GM12872 (cell line): ENCODE measurements around the gene VIPR2.

Experiments
- CTCF ChIP-seq: IDR thresholded peaks from 3 replicates; pipeline ENCODE4 v1.5.1; 2011; ENCODE audit warnings: low read depth, mild to moderate bottlenecking, low read length, moderate library complexity; ENCODE audit not compliant: insufficient read depth

The VIPR2 gene

DNA sequence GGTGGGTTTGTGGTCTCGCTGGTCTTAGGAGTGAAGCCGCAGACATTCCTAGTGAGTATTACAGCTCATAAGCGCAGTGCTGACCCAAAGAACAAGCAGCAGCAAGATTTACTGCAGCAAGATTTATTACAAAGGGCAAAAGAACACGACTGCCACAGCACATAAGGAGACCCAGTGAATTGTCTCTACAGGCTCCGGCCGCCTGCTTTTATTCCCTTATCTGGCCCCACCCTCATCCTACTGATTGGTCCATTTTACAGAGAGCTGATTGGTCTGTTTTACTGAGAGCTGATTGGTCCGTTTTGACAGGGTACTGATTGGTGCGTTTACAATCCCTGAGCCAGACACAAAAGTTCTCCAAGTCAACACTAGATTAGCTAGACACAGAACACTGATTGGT lies 82.1 kb downstream of the VIPR2 start:
- no peak for TF ChIP-seq CTCF

DNA sequence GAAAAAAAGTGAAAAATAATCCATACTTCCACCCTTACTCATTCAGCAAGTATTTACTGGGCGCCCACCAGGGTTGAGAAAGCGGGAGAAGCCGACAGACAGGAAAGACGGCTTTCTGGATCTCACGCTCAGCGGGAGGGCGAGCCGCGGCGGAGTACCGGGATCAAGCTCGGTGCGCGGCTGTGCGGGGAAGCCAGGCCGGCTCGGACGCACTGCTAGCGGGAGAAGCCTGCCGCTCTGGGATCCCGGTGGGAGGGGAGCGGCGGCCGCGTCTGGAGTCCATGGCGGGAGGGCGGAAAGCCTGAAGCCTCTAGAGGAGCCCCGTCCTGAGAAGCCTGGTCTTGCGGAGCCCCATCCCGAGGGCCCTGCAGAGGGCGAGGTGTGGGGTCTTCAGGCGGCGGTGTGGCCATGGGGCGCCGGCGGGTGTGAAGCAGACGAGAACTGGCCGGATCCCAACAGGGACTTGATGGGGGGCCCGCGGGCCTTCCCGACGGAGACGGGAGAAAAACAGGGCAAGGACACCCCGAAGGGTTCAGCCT lies 82.9 kb downstream of the VIPR2 start:
- TF ChIP-seq CTCF = no peak

DNA sequence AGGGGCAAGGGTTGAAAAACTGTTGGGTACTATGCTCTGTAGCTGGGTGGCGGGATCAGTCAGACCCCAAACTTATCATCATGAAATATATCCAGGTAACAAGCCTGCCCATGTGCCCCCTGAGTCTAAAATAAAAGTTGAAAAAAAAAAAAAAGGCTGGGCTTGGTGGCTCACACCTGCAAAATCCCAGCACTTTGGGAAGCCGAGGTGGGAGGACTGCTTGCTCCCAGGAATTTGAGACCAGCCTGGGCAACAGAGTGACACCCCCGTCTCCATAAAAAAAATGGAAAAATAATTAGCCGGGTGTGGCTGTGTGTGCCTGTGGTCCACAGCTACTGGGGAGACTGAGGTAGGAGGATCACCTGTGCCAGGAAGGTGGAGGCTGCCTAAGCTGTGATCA lies 83.5 kb downstream of the VIPR2 start:
- no peak for TF ChIP-seq CTCF

DNA sequence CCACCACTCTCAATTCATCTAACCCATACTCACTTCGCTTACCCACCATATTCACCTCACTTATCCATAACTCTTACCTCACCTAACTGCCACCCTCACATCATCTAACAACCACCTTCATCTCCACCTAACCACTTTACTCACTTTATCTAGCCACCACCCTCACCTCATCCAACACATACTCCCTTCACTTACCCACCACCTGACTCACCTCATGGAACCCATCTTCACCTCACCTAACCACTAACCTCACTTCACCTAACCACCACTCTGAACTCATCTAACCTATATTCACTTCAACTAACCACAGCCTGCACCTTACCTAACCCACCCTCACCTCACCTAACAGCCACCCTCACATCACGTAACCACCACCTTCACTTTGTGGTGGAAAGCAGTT lies 84.2 kb downstream of the VIPR2 start:
- TF ChIP-seq CTCF = no peak

DNA sequence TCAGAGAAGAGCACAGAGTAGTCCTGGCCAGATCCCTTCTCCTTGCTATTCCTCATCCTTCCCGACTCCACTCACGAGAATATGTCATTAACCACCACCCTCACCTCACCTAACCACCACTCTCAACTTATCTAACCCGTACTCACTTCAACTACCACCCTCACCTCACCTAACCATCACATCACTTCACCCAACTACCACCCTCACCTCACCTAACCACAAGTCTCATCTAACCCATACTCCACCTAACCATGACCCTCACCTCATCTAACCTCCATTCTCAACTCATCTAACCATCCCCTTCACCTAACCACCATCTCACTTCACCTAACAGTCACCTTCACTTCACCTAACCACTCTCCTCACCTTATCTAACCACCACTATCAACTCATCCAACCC lies 85.0 kb downstream of the VIPR2 start:
- no peak for TF ChIP-seq CTCF

GRCh38 chr7:159057647-159058046 lies 87.0 kb downstream of the VIPR2 start:
- no peak for TF ChIP-seq CTCF

DNA sequence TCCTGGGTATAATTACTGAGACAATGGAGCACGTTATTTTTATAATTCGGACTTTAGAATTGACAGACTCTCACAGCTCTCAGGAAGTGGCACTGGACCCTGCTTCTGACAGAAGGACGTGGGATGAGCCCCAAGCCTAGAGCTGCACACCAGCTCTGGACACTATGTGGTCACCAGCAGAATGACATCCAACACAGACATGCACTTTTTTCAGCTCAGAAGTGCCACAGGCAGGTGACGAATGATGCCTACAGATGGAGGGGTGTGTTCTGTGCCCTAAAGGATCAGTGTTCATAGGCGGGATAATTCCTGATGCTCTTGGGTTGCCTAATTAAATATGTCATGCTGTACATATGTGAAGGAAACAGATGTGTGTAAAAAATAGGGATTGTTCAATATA lies 87.9 kb downstream of the VIPR2 start:
- TF ChIP-seq CTCF = no peak

DNA sequence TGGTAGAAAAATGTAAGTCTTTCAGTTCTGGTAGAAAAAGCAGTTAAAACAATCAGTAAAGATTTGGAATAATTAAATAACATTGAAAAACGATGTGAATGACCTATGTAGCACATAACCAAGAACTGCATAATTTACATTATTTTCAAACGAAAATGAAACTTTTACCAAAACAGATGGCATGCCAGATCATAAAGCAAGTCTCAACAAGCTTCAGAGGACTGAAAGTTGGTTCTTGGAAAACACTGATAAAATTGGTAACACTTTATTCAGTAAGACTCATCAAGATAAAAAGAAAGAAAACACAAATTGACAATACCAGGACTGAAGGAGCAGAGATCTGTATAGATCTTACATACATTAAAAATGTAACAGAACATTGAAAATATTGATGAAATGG lies 92.8 kb downstream of the VIPR2 start:
- no peak for TF ChIP-seq CTCF
